A549 (cell line): Measurements from ENCODE around the gene GRID2.

Experiments used
- CHD2 ChIP-seq: fragments of 150-350 bp; IDR thresholded peaks from 2 replicates; pipeline ENCODE4 v1.6.1; 2014; ENCODE audit warnings: low read length; ENCODE audit not compliant: partially characterized antibody
- CTCF ChIP-seq: fragments of >200 bp; sonication (Bioruptor Twin); formaldehyde crosslinking; IDR thresholded peaks from 3 replicates; pipeline ENCODE4 v1.5.1; 2016
- ELK1 ChIP-seq: fragments of 150-350 bp; IDR thresholded peaks from 2 replicates; pipeline ENCODE4 v1.6.1; 2014; ENCODE audit warnings: low read depth, mild to moderate bottlenecking, low read length
- JUN ChIP-seq, 2 experiments: fragments of >200 bp; sonication (Bioruptor Twin); formaldehyde crosslinking; IDR thresholded peaks; 2 replicates in 1 of 2; 3 replicates in 1 of 2; pipeline ENCODE4 v1.6.1; 2016 to 2017
- KDM1A ChIP-seq: fragments of 200-600 bp; sonication (generic); IDR thresholded peaks from 2 replicates; pipeline ENCODE4 v1.6.1; 2016; ENCODE audit warnings: low read depth, mild to moderate bottlenecking
- MAZ ChIP-seq: fragments of 150-350 bp; IDR thresholded peaks from 2 replicates; pipeline ENCODE4 v1.6.1; 2014; ENCODE audit warnings: antibody characterized with exemption, low read depth, low read length, borderline replicate concordance
- NFE2L2 ChIP-seq: fragments of 150-350 bp; conservative IDR thresholded peaks from 2 replicates; pipeline ENCODE4 v1.6.1; 2014; ENCODE audit warnings: low read length
- REST ChIP-seq: fragments of 200-600 bp; sonication (generic); IDR thresholded peaks from 2 replicates; pipeline ENCODE4 v1.6.1; 2016; ENCODE audit warnings: antibody characterized with exemption, mild to moderate bottlenecking, moderate library complexity
- RFX5 ChIP-seq: fragments of 450-650 bp; IDR thresholded peaks from 2 replicates; pipeline ENCODE4 v1.7.1; 2014; ENCODE audit warnings: antibody characterized with exemption, mild to moderate bottlenecking, moderate library complexity
- TFCP2L1 ChIP-seq: fragments of 250-450 bp; sonication (Bioruptor Pico); IDR thresholded peaks from 2 replicates; pipeline ENCODE4 v1.5.0; 2021; ENCODE audit warnings: mild to moderate bottlenecking
- USF2 ChIP-seq: fragments of 450-650 bp; IDR thresholded peaks from 2 replicates; pipeline ENCODE4 v1.6.1; 2014; ENCODE audit warnings: antibody characterized with exemption

- TF ChIP-seq NFE2L2 (no peak), CHD2 (no peak), CTCF (no peak), JUN (IDR thresholded peaks at IDR 0.05) (no peak), ELK1 (no peak), RFX5 (no peak), KDM1A (no peak), MAZ (no peak), REST (no peak), TFCP2L1 (no peak), USF2 (no peak)
Observed at GRCh38 chr4:92501456-92501855, 197.7 kb downstream of the GRID2 start.
